ENCODE measurements around the gene PPP6C. TPM values are rescaled to one million over a fixed set of nuclear protein-coding genes. Genes with fewer than 3 reads are reported as not detected.

The PPP6C gene
- total and polyA plus RNA-seq, 2 donors (not counting 3 experiments of a cell fraction or from before 2014, with no cell fraction given) = 19.3 to 42.6 TPM

GRCh38 chr9:125146247-125146646 lies 43.4 kb downstream of the PPP6C start:
- dilution Hi-C loops (cut with MboI; ENCODE audit: extremely low pct_ligation_motif_present, low sequenced_read_pairs) = no loop called here
- CTCF ChIA-PET = no interaction called here
- POLR2A ChIA-PET = no interaction called here

GRCh38 chr9:125145425-125145824 lies 44.2 kb downstream of the PPP6C start:
- Histone ChIP-seq H3K79me2 (ENCODE audit: control insufficient read depth, insufficient read depth, low read length) (no peaks in the 10 kb centered on the region), H3K4me2 (ENCODE audit: insufficient read depth, low read length) (no peak overlapping the region), H3K36me3 (ENCODE audit: control insufficient read depth in 2 of 2, extremely low read depth in 1 of 2, insufficient read depth in 2 of 2, low read length in 2 of 2) (peaks cover 0 to 2% of the 10 kb centered on the region in 2 experiments), H3K9me3 (replicated peaks; ENCODE audit: control insufficient read depth, insufficient read depth, low read length) (no peaks in the 10 kb centered on the region), H2AFZ (ENCODE audit: low read depth, low read length) (no peak overlapping the region), H3K27ac (ENCODE audit: insufficient read depth, low read depth, low read length) (no peak overlapping the region), H3K9me1 (replicated peaks; ENCODE audit: control insufficient read depth, extremely low read depth, insufficient read depth, low read length) (no peaks in the 10 kb centered on the region), H3K4me1 (ENCODE audit: control insufficient read depth, extremely low read depth, insufficient read depth, low read length) (peaks cover 6% of the 10 kb centered on the region), H3K4me3 (replicated peaks in 1 of 3; ENCODE audit: insufficient read depth in 1 of 3, low read depth in 1 of 3, low read length in 3 of 3) (no peak overlapping the region), H4K20me1 (replicated peaks; ENCODE audit: control insufficient read depth, extremely low read depth, insufficient read depth, low read length) (no peaks in the 10 kb centered on the region), H3K9ac (replicated peaks; ENCODE audit: extremely low read depth, insufficient read depth, low read length) (no peak overlapping the region), H3K27me3 (ENCODE audit: control insufficient read depth in 2 of 2, insufficient read depth in 2 of 2, low read length in 2 of 2) (no peaks in the 10 kb centered on the region)
- no peak for TF ChIP-seq MAX (IDR thresholded peaks at IDR 0.05; ENCODE audit: insufficient read depth, insufficient read length)
- no peak for TF ChIP-seq GATA2 (IDR thresholded peaks at IDR 0.05; ENCODE audit: insufficient read depth, insufficient read length, low read depth, low read length)
- no peak for TF ChIP-seq CTCF (IDR thresholded peaks at IDR 0.05; ENCODE audit: extremely low read depth in 1 of 2, insufficient read depth in 1 of 2, low read depth in 1 of 2, low read length in 2 of 2)
- TF ChIP-seq FOS (IDR thresholded peaks at IDR 0.05; ENCODE audit: borderline replicate concordance, insufficient read depth, low read length) = no peak
- TF ChIP-seq POLR2A (IDR thresholded peaks at IDR 0.05; ENCODE audit: low read depth, low read length) = no peak
- TF ChIP-seq EZH2 (IDR thresholded peaks at IDR 0.05; ENCODE audit: borderline replicate concordance, low read depth, low read length, severe bottlenecking) = no peak
- TF ChIP-seq JUN (IDR thresholded peaks at IDR 0.05; ENCODE audit: borderline replicate concordance, insufficient read depth, insufficient read length, low read depth) = no peak
- no peak for TF ChIP-seq MYC (IDR thresholded peaks at IDR 0.05; ENCODE audit: low read depth, low read length)
- TF ChIP-seq POLR2AphosphoS5 (IDR thresholded peaks at IDR 0.05; ENCODE audit: insufficient read depth, low read depth, low read length) = no peak
- dilution Hi-C loops (cut with MboI; ENCODE audit: extremely low pct_ligation_motif_present, low sequenced_read_pairs) (no loop called here), intact Hi-C loops (cut with micrococcal nuclease) (no loop called here)
- no TSS peak for BruUV-seq (replicated peaks)
- DNase-seq (ENCODE audit: low read depth, low spot score) = no peak
- no peak for FAIRE-seq
- ChIA-PET POLR2A (no interaction called here), CTCF (no interaction called here)

More at GRCh38 chr9:125146247-125146646, 43.4 kb downstream of the PPP6C start:
- TF ChIP-seq GATA2 (IDR thresholded peaks at IDR 0.05; ENCODE audit: insufficient read depth, insufficient read length, low read depth, low read length) = no peak
- TF ChIP-seq MAX (IDR thresholded peaks at IDR 0.05; ENCODE audit: insufficient read depth, insufficient read length) = no peak
- Histone ChIP-seq H3K4me2 (ENCODE audit: insufficient read depth, low read length) (no peak overlapping the region), H2AFZ (ENCODE audit: low read depth, low read length) (no peak overlapping the region), H3K9ac (replicated peaks; ENCODE audit: extremely low read depth, insufficient read depth, low read length) (no peak overlapping the region), H3K27me3 (ENCODE audit: control insufficient read depth in 2 of 2, insufficient read depth in 2 of 2, low read length in 2 of 2) (no peaks in the 10 kb centered on the region), H3K36me3 (ENCODE audit: control insufficient read depth in 2 of 2, extremely low read depth in 1 of 2, insufficient read depth in 2 of 2, low read length in 2 of 2) (peaks cover 3 to 10% of the 10 kb centered on the region in 2 experiments), H4K20me1 (replicated peaks; ENCODE audit: control insufficient read depth, extremely low read depth, insufficient read depth, low read length) (no peaks in the 10 kb centered on the region), H3K79me2 (ENCODE audit: control insufficient read depth, insufficient read depth, low read length) (no peaks in the 10 kb centered on the region), H3K9me3 (replicated peaks; ENCODE audit: control insufficient read depth, insufficient read depth, low read length) (no peaks in the 10 kb centered on the region), H3K4me1 (ENCODE audit: control insufficient read depth, extremely low read depth, insufficient read depth, low read length) (peaks cover 6% of the 10 kb centered on the region), H3K4me3 (replicated peaks in 1 of 3; ENCODE audit: insufficient read depth in 1 of 3, low read depth in 1 of 3, low read length in 3 of 3) (no peak overlapping the region), H3K9me1 (replicated peaks; ENCODE audit: control insufficient read depth, extremely low read depth, insufficient read depth, low read length) (no peaks in the 10 kb centered on the region), H3K27ac (ENCODE audit: insufficient read depth, low read depth, low read length) (no peak overlapping the region)
- no peak for FAIRE-seq
- DNase-seq (ENCODE audit: low read depth, low spot score) = no peak
- BruUV-seq (replicated peaks) = no TSS peak
- intact Hi-C loops (cut with micrococcal nuclease) = no loop called here
